ENCODE results near the gene STRN4. TPM values are rescaled to one million over a fixed set of nuclear protein-coding genes. Genes with fewer than 3 reads are reported as not detected.
A peak's percentile ranks its signal among the peaks of the same experiment; 100 is the strongest.

Gene STRN4
- total RNA-seq, 4 donors from 2014 or later: 77.4 to 127 (median 87.4) TPM

GRCh38 chr19:46732966-46733689 lies 13.1 kb downstream of the STRN4 start:
- H3K4me1 ChIP-seq: peaks cover 0 to 89% (median 16%) of the 10 kb centered on the region in 4 donors
- peak overlapping the region in 3 of 4 donors; percentile 34 to 69 (median 41) for H3K27ac ChIP-seq
- H3K9me3 ChIP-seq: no peaks in the 10 kb centered on the region
- peaks cover 0 to 89% (median 13%) of the 10 kb centered on the region in 3 donors for H3K36me3 ChIP-seq
- TF ChIP-seq CTCF (IDR thresholded peaks at IDR 0.05) (peak in 1 of 5 experiments; percentile 22), EP300 (IDR thresholded peaks at IDR 0.05) (peak in 1 of 2 donors; percentile 59), POLR2A (IDR thresholded peaks at IDR 0.05) (no peak)
- 70 to 77% methylated on average over 22 to 23 of the region's 23 CpGs for WGBS, 2 donors
- no peak for DNase-seq (ENCODE audit: low spot score in 2 of 2)
- no peak overlapping the region for H3K4me3 ChIP-seq
- no peaks in the 10 kb centered on the region for H3K27me3 ChIP-seq

GRCh38 chr19:46732172-46732938 lies 13.9 kb downstream of the STRN4 start:
- no peaks in the 10 kb centered on the region for H3K27me3 ChIP-seq
- H3K4me1 ChIP-seq: peaks cover 0 to 90% (median 16%) of the 10 kb centered on the region in 4 donors
- WGBS, 2 donors: 79 to 85% methylated on average over 28 of the region's 28 CpGs

GRCh38 chr19:46731584-46731983 lies 14.7 kb downstream of the STRN4 start:
- no peak for DNase-seq (ENCODE audit: low spot score in 2 of 2)

More at GRCh38 chr19:46732172-46732938, 13.9 kb downstream of the STRN4 start:
- H3K4me3 ChIP-seq: no peak overlapping the region
- no peak for DNase-seq (ENCODE audit: low spot score in 2 of 2)
- H3K36me3 ChIP-seq: peaks cover 0 to 89% (median 17%) of the 10 kb centered on the region in 3 donors
- H3K27ac ChIP-seq: peak overlapping the region in 2 of 4 donors; percentile 41 to 69
- no peak for TF ChIP-seq CTCF (IDR thresholded peaks at IDR 0.05)
- no peaks in the 10 kb centered on the region for H3K9me3 ChIP-seq

GRCh38 chr19:46731007-46731501 lies 15.2 kb downstream of the STRN4 start:
- H3K27ac ChIP-seq: no peak overlapping the region
- no peak overlapping the region for H3K4me3 ChIP-seq
- peaks cover 0 to 90% (median 23%) of the 10 kb centered on the region in 3 donors for H3K36me3 ChIP-seq
- peaks cover 0 to 88% (median 16%) of the 10 kb centered on the region in 4 donors for H3K4me1 ChIP-seq
- peak in 1 of 2 donors; percentile 12 for TF ChIP-seq EP300 (IDR thresholded peaks at IDR 0.05)
- no peak for TF ChIP-seq CTCF (IDR thresholded peaks at IDR 0.05)
- H3K27me3 ChIP-seq: no peaks in the 10 kb centered on the region
- H3K9me3 ChIP-seq: no peaks in the 10 kb centered on the region
- 60 to 75% methylated on average over 14 of the region's 14 CpGs for WGBS, 2 donors
- no peak for DNase-seq (ENCODE audit: low spot score in 2 of 2)

More at GRCh38 chr19:46731584-46731983, 14.7 kb downstream of the STRN4 start:
- Histone ChIP-seq H3K4me3 (no peak overlapping the region), H3K27ac (peak overlapping the region in 2 of 4 donors; percentile 41 to 69), H3K36me3 (peaks cover 0 to 89% (median 20%) of the 10 kb centered on the region in 3 donors), H3K9me3 (no peaks in the 10 kb centered on the region), H3K4me1 (peaks cover 0 to 90% (median 16%) of the 10 kb centered on the region in 4 donors), H3K27me3 (no peaks in the 10 kb centered on the region)
- TF ChIP-seq CTCF (IDR thresholded peaks at IDR 0.05) (no peak), POLR2A (IDR thresholded peaks at IDR 0.05) (no peak), EP300 (IDR thresholded peaks at IDR 0.05) (no peak)
- WGBS, 2 donors: 63 to 72% methylated on average over 14 of the region's 14 CpGs

Data from tibial nerve (tissue), 4 donors.